ENCODE results near the gene FFAR4.

DNA sequence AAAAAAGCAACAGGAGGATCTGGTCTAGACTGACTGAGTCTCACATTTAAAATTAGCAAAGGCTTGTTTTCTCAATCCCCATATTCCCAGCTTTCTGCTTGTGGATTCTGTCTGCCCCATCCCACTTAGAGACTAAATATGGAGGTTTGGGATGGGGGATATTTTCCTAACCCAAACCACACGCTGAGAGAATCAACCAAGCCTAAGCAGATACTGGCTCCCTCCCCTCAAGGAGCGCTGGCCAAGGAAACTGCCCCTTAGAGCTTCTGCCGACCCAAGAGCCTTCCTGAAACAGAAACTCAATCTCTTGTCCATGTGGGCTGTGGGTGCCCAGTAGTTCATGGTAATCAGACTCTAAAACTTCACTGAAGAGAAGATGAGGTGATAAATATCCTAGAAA is 3.9 kb downstream of the FFAR4 start:
- TF ChIP-seq CTCF (IDR thresholded peaks at IDR 0.05; ENCODE audit: low read depth, low read length, missing input control) (no peak), GABPA (IDR thresholded peaks at IDR 0.05 in 1 of 2, conservative IDR thresholded peaks at IDR 0.05 in 1 of 2) (no peak), RAD21 (IDR thresholded peaks at IDR 0.05) (no peak), REST (IDR thresholded peaks at IDR 0.05) (no peak), EGR1 (IDR thresholded peaks at IDR 0.05; ENCODE audit: low read depth in 2 of 2) (no peak), TAF1 (conservative IDR thresholded peaks at IDR 0.05) (no peak), YY1 (IDR thresholded peaks at IDR 0.05) (no peak)
- TF ChIP-seq, protein P1, sequence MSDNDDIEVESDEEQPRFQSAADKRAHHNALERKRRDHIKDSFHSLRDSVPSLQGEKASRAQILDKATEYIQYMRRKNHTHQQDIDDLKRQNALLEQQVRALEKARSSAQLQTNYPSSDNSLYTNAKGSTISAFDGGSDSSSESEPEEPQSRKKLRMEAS (IDR thresholded peaks at IDR 0.05), result no peak
- TF ChIP-seq, protein P2, sequence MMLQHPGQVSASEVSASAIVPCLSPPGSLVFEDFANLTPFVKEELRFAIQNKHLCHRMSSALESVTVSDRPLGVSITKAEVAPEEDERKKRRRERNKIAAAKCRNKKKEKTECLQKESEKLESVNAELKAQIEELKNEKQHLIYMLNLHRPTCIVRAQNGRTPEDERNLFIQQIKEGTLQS (IDR thresholded peaks at IDR 0.05), result no peak

All from liver (tissue), 3 donors.